ENCODE data around the gene IFI35. TPM values are rescaled to one million over a fixed set of nuclear protein-coding genes. Genes with fewer than 3 reads are reported as not detected.

The IFI35 gene
- polyA plus RNA-seq, 1 of the 3 experiments (the other 2 are of a cell fraction) = 17.6 TPM

DNA sequence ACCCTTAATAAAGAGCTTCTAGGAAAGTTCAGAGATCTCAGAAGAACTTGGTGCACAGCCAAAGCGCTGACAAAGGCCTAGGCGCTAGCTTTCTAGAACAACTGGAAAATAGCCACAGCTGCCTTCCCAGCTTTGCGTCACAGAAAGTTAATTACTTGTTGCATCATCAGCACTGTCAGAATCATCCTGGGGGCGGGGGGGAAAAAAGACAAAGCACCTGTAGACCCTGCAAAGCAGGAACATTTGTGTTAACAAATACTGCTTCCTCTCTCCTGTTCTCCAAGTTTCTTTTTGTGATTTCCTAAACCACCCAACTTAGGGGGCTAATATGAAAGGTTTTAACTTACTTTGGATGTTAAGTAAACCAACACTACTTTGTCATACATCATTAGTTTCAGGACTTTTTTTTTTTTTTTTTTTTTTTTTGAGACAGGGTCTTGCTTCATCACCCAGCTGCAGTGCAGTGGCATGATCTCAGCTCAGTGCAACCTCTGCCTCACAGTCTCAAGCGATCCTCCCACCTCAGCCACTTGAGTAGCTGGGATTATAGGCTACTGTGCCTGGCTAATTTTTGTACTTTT lies 37.5 kb upstream of the IFI35 start:
- Histone ChIP-seq H2AFZ (ENCODE audit: low read depth) (no peak overlapping the region), H3F3A (replicated peaks; ENCODE audit: insufficient read depth) (peaks cover 19% of the 10 kb centered on the region), H3K79me2 (ENCODE audit: insufficient read depth) (peaks cover 2% of the 10 kb centered on the region), H3K9me3 (no peaks in the 10 kb centered on the region), H3K4me2 (no peak overlapping the region), H3K36me3 (replicated peaks in 1 of 2; ENCODE audit: control insufficient read depth in 1 of 2, insufficient read depth in 2 of 2, low read length in 1 of 2) (no peaks in the 10 kb centered on the region), H3K27ac (ENCODE audit: low read depth in 2 of 2, low read length in 1 of 2) (no peak overlapping the region), H3K4me3 (ENCODE audit: low read depth in 2 of 2, low read length in 1 of 2) (no peak overlapping the region), H3K27me3 (ENCODE audit: insufficient read depth) (no peaks in the 10 kb centered on the region), H3K9ac (no peak overlapping the region), H3K4me1 (ENCODE audit: control insufficient read depth in 1 of 2, insufficient read depth in 2 of 2, low read depth in 1 of 2, low read length in 1 of 2) (no peaks in the 10 kb centered on the region; a peak in 1 of 4 replicates), H4K20me1 (ENCODE audit: insufficient read depth) (no peaks in the 10 kb centered on the region), H3K9me2 (no peaks in the 10 kb centered on the region)
- DNase-seq = no peak
- ChIA-PET CTCF (interaction anchor here (0.8 kb wide), 1 partner anchor 149 kb away, joined by 3 read pairs; no protein-coding TSS in a partner anchor), POLR2A (no interaction called here)
- no peak for TF ChIP-seq TEAD4 (IDR thresholded peaks at IDR 0.05; ENCODE audit: borderline replicate concordance, insufficient read depth)
- no peak for TF ChIP-seq RXRA (IDR thresholded peaks at IDR 0.05; ENCODE audit: borderline replicate concordance, low read depth)
- TF ChIP-seq SIN3A (IDR thresholded peaks at IDR 0.05; ENCODE audit: borderline replicate concordance, low read depth, low read length) = no peak
- no peak for TF ChIP-seq RFX5 (IDR thresholded peaks at IDR 0.05; ENCODE audit: low read length)
- no peak for TF ChIP-seq EP300 (IDR thresholded peaks at IDR 0.05; ENCODE audit: borderline replicate concordance in 1 of 2, low read depth in 1 of 2, low read length in 1 of 2)
- TF ChIP-seq, protein P1, sequence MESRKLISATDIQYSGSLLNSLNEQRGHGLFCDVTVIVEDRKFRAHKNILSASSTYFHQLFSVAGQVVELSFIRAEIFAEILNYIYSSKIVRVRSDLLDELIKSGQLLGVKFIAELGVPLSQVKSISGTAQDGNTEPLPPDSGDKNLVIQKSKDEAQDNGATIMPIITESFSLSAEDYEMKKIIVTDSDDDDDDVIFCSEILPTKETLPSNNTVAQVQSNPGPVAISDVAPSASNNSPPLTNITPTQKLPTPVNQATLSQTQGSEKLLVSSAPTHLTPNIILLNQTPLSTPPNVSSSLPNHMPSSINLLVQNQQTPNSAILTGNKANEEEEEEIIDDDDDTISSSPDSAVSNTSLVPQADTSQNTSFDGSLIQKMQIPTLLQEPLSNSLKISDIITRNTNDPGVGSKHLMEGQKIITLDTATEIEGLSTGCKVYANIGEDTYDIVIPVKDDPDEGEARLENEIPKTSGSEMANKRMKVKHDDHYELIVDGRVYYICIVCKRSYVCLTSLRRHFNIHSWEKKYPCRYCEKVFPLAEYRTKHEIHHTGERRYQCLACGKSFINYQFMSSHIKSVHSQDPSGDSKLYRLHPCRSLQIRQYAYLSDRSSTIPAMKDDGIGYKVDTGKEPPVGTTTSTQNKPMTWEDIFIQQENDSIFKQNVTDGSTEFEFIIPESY (IDR thresholded peaks at IDR 0.05; ENCODE audit: borderline replicate concordance, low read depth) = no peak
- TF ChIP-seq, protein P2, sequence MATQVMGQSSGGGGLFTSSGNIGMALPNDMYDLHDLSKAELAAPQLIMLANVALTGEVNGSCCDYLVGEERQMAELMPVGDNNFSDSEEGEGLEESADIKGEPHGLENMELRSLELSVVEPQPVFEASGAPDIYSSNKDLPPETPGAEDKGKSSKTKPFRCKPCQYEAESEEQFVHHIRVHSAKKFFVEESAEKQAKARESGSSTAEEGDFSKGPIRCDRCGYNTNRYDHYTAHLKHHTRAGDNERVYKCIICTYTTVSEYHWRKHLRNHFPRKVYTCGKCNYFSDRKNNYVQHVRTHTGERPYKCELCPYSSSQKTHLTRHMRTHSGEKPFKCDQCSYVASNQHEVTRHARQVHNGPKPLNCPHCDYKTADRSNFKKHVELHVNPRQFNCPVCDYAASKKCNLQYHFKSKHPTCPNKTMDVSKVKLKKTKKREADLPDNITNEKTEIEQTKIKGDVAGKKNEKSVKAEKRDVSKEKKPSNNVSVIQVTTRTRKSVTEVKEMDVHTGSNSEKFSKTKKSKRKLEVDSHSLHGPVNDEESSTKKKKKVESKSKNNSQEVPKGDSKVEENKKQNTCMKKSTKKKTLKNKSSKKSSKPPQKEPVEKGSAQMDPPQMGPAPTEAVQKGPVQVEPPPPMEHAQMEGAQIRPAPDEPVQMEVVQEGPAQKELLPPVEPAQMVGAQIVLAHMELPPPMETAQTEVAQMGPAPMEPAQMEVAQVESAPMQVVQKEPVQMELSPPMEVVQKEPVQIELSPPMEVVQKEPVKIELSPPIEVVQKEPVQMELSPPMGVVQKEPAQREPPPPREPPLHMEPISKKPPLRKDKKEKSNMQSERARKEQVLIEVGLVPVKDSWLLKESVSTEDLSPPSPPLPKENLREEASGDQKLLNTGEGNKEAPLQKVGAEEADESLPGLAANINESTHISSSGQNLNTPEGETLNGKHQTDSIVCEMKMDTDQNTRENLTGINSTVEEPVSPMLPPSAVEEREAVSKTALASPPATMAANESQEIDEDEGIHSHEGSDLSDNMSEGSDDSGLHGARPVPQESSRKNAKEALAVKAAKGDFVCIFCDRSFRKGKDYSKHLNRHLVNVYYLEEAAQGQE (IDR thresholded peaks at IDR 0.05; ENCODE audit: low read depth, low read length) = no peak
- no peak for TF ChIP-seq FOXM1 (IDR thresholded peaks at IDR 0.05; ENCODE audit: low read depth)
- TF ChIP-seq, protein P3, sequence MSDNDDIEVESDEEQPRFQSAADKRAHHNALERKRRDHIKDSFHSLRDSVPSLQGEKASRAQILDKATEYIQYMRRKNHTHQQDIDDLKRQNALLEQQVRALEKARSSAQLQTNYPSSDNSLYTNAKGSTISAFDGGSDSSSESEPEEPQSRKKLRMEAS (IDR thresholded peaks at IDR 0.05; ENCODE audit: low read depth) = no peak
- no peak for TF ChIP-seq GATA2 (CRISPR knock-in tag; IDR thresholded peaks at IDR 0.05)
- no peak for TF ChIP-seq POLR2AphosphoS5 (IDR thresholded peaks at IDR 0.05; ENCODE audit: low read depth, low read length)
- TF ChIP-seq RCOR1 (IDR thresholded peaks at IDR 0.05; ENCODE audit: low read length) = no peak
- TF ChIP-seq MEF2A (IDR thresholded peaks at IDR 0.05; ENCODE audit: borderline replicate concordance, low read depth) = no peak
- TF ChIP-seq MXI1 (IDR thresholded peaks at IDR 0.05; ENCODE audit: low read depth, low read length) = no peak
- TF ChIP-seq, protein P4, sequence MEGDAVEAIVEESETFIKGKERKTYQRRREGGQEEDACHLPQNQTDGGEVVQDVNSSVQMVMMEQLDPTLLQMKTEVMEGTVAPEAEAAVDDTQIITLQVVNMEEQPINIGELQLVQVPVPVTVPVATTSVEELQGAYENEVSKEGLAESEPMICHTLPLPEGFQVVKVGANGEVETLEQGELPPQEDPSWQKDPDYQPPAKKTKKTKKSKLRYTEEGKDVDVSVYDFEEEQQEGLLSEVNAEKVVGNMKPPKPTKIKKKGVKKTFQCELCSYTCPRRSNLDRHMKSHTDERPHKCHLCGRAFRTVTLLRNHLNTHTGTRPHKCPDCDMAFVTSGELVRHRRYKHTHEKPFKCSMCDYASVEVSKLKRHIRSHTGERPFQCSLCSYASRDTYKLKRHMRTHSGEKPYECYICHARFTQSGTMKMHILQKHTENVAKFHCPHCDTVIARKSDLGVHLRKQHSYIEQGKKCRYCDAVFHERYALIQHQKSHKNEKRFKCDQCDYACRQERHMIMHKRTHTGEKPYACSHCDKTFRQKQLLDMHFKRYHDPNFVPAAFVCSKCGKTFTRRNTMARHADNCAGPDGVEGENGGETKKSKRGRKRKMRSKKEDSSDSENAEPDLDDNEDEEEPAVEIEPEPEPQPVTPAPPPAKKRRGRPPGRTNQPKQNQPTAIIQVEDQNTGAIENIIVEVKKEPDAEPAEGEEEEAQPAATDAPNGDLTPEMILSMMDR (IDR thresholded peaks at IDR 0.05) = no peak
- TF ChIP-seq, protein P5, sequence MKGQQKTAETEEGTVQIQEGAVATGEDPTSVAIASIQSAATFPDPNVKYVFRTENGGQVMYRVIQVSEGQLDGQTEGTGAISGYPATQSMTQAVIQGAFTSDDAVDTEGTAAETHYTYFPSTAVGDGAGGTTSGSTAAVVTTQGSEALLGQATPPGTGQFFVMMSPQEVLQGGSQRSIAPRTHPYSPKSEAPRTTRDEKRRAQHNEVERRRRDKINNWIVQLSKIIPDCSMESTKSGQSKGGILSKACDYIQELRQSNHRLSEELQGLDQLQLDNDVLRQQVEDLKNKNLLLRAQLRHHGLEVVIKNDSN (IDR thresholded peaks at IDR 0.05; ENCODE audit: borderline replicate concordance, low read depth) = no peak
- TF ChIP-seq GABPA (IDR thresholded peaks at IDR 0.05; ENCODE audit: low read depth) = no peak
- TF ChIP-seq, protein P6, sequence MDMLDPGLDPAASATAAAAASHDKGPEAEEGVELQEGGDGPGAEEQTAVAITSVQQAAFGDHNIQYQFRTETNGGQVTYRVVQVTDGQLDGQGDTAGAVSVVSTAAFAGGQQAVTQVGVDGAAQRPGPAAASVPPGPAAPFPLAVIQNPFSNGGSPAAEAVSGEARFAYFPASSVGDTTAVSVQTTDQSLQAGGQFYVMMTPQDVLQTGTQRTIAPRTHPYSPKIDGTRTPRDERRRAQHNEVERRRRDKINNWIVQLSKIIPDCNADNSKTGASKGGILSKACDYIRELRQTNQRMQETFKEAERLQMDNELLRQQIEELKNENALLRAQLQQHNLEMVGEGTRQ (IDR thresholded peaks at IDR 0.05; ENCODE audit: borderline replicate concordance, low read depth, low read length) = no peak
- WGBS (ENCODE audit: low lambda C conversion rate) = 71% methylated on average over 5 of the region's 5 CpGs

Data from SK-N-SH (cell line).